K562 (cell line): ENCODE results near the gene MBNL1. TPM values are rescaled to one million over a fixed set of nuclear protein-coding genes. Genes with fewer than 3 reads are reported as not detected.

Experiments
- KAT7 ChIP-seq: sonication (generic); formaldehyde crosslinking; IDR thresholded peaks from 2 replicates; pipeline ENCODE4 v1.8.0; 2022; ENCODE audit warnings: missing genetic modification reagents, mild to moderate bottlenecking, borderline replicate concordance
- KLF13 ChIP-seq: fragments of 450-650 bp; IDR thresholded peaks from 2 replicates; pipeline ENCODE4 v1.6.1; 2016; ENCODE audit warnings: missing genetic modification characterization, low read depth, mild to moderate bottlenecking, missing compliant biosample characterization, moderate library complexity, borderline replicate concordance
- MTA3 ChIP-seq: fragments of 450-650 bp; formaldehyde crosslinking; IDR thresholded peaks from 2 replicates; pipeline ENCODE4 v1.6.1; 2017; ENCODE audit warnings: mild to moderate bottlenecking, borderline replicate concordance
- MYBL2 ChIP-seq, 2 experiments: fragments of 450-650 bp in 1 of 2; sonication (generic) in 1 of 2; formaldehyde crosslinking in 1 of 2; IDR thresholded peaks; 2 replicates each; pipeline versions ENCODE4 v1.6.1 to v1.8.1; 2017 to 2022; ENCODE audit warnings: borderline replicate concordance in 1 of 2, inconsistent platforms in 1 of 2, low read depth in 1 of 2, mild to moderate bottlenecking in 1 of 2, missing genetic modification reagents in 1 of 2, moderate library complexity in 1 of 2
- ZNF175 ChIP-seq: fragments of 200-800 bp; sonication (Bioruptor generic); IDR thresholded peaks from 2 replicates; pipeline ENCODE4 v1.6.1; 2016; ENCODE audit warnings: low read depth, mild to moderate bottlenecking, missing genetic modification characterization, missing compliant biosample characterization
- polyA plus RNA-seq, 8 experiments: library from polyadenylated mRNA; depleted of rRNA in 4 of 8; stranded (reverse) in 5 of 8; unstranded in 3 of 8; fragments of >200 nt; fragmentation: Nextera tagmentation in 2 of 8; fragmentation: Illumina TruSeq in 1 of 8; extraction: Ambion mirVana in 2 of 8; extraction: Trizol in 1 of 8; gene quantifications; 2 replicates each; pipeline versions ENCODE4 v1.2.1 to v1.2.3, GENCODE V29; 2011 to 2014; ENCODE audit warnings: inconsistent platforms in 1 of 8, missing spikeins in 1 of 8
- total RNA-seq, 7 experiments: library from RNA; depleted of rRNA in 6 of 7; stranded (reverse); fragments of >200 nt in 6 of 7; fragmentation: Illumina TruSeq in 2 of 7; extraction: Trizol in 2 of 7; gene quantifications; 2 replicates each; pipeline versions ENCODE4 v1.2.1 to v1.2.3, GENCODE V29; 2011 to 2021; ENCODE audit warnings: low replicate concordance in 1 of 7
- TF ChIP-seq, protein P1 (sequence below), 2 experiments: fragments of 450-650 bp in 1 of 2; sonication (generic) in 1 of 2; formaldehyde crosslinking in 1 of 2; IDR thresholded peaks; 2 replicates each; pipeline versions ENCODE4 v1.7.1 to v1.9.0; 2016 to 2022; ENCODE audit warnings: inconsistent platforms in 1 of 2, mild to moderate bottlenecking in 1 of 2, missing genetic modification reagents in 1 of 2
- TF ChIP-seq, protein P2 (sequence below): fragments of 450-650 bp; formaldehyde crosslinking; IDR thresholded peaks from 2 replicates; pipeline ENCODE4 v1.4.0; 2020; ENCODE audit warnings: mild to moderate bottlenecking, mixed read lengths
- TF ChIP-seq, protein P3 (sequence below): sonication (generic); formaldehyde crosslinking; IDR thresholded peaks from 2 replicates; pipeline ENCODE4 v1.5.0; 2020; ENCODE audit warnings: missing genetic modification reagents

MBNL1 gene
- total and polyA plus RNA-seq, 9 of the 15 experiments (the other 6 are each of a cell fraction or from before 2014, with no cell fraction given) = 70.3 to 243 (median 220) TPM

DNA sequence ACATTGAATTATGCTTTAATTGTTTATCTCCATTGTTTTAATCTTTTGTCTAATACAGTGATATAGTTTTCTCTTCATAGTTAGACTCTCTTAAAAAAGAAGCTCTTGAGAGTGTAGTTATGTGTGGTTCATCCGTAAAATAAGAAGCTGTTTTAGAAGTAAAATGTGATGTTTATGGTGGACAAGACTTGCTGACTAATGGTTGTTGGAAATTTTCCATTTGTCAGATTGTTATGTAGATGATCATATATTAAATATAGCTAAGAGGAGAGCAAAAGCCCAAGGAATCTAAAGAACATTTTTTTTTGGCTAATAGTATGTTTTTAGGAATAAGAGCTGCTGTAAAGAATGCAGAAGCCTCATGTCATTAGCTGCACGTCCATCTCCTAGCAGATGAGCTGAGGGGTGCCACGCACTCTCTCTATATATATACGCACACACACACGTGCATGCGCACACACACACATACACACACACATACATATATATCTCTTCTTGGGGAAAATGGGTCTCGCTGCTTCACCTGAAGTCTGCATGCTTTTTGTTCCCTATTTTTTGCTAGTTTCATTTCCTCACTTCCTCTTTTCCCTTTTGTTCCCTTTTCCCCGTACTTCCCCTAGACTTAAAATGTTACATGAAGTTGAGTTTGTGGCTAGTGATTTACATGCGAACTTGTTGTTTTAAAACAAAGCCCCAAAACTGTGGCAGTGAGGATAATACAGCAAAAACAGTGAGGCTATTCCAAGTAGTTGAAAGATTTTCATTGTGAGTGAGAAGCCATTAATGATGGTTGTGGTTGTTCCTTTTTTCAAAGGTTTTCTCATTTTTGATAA lies 107.8 kb downstream of the MBNL1 start (continued):
- TF ChIP-seq MTA3 (no peak), KAT7 (CRISPR knock-in tag) (peak; percentile 69; the same call in 1 of the 2 replicates), KLF13 (no peak), ZNF175 (CRISPR knock-in tag) (no peak), MYBL2 (IDR thresholded peaks at IDR 0.05; ENCODE audit: low read depth) (no peak), MYBL2 (CRISPR knock-in tag; IDR thresholded peaks at IDR 0.05; ENCODE audit: borderline replicate concordance) (no peak)
- TF ChIP-seq, protein P1, sequence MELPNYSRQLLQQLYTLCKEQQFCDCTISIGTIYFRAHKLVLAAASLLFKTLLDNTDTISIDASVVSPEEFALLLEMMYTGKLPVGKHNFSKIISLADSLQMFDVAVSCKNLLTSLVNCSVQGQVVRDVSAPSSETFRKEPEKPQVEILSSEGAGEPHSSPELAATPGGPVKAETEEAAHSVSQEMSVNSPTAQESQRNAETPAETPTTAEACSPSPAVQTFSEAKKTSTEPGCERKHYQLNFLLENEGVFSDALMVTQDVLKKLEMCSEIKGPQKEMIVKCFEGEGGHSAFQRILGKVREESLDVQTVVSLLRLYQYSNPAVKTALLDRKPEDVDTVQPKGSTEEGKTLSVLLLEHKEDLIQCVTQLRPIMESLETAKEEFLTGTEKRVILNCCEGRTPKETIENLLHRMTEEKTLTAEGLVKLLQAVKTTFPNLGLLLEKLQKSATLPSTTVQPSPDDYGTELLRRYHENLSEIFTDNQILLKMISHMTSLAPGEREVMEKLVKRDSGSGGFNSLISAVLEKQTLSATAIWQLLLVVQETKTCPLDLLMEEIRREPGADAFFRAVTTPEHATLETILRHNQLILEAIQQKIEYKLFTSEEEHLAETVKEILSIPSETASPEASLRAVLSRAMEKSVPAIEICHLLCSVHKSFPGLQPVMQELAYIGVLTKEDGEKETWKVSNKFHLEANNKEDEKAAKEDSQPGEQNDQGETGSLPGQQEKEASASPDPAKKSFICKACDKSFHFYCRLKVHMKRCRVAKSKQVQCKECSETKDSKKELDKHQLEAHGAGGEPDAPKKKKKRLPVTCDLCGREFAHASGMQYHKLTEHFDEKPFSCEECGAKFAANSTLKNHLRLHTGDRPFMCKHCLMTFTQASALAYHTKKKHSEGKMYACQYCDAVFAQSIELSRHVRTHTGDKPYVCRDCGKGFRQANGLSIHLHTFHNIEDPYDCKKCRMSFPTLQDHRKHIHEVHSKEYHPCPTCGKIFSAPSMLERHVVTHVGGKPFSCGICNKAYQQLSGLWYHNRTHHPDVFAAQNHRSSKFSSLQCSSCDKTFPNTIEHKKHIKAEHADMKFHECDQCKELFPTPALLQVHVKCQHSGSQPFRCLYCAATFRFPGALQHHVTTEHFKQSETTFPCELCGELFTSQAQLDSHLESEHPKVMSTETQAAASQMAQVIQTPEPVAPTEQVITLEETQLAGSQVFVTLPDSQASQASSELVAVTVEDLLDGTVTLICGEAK (IDR thresholded peaks at IDR 0.05) = peak; percentile 48; the same call in 1 of the 2 replicates
- TF ChIP-seq, protein P1 (CRISPR knock-in tag; IDR thresholded peaks at IDR 0.05) = no peak
- TF ChIP-seq, protein P2, sequence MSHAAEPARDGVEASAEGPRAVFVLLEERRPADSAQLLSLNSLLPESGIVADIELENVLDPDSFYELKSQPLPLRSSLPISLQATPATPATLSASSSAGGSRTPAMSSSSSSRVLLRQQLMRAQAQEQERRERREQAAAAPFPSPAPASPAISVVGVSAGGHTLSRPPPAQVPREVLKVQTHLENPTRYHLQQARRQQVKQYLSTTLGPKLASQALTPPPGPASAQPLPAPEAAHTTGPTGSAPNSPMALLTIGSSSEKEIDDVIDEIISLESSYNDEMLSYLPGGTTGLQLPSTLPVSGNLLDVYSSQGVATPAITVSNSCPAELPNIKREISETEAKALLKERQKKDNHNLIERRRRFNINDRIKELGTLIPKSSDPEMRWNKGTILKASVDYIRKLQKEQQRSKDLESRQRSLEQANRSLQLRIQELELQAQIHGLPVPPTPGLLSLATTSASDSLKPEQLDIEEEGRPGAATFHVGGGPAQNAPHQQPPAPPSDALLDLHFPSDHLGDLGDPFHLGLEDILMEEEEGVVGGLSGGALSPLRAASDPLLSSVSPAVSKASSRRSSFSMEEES = no peak
- TF ChIP-seq, protein P3, sequence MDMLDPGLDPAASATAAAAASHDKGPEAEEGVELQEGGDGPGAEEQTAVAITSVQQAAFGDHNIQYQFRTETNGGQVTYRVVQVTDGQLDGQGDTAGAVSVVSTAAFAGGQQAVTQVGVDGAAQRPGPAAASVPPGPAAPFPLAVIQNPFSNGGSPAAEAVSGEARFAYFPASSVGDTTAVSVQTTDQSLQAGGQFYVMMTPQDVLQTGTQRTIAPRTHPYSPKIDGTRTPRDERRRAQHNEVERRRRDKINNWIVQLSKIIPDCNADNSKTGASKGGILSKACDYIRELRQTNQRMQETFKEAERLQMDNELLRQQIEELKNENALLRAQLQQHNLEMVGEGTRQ (CRISPR knock-in tag) = no peak
